Stimulated activated CD4-positive, alpha-beta T cell treated with anti-CD3 and anti-CD28 coated beads, Interleukin-1b, Interleukin-23, amount 100 ng/mL, for 24 hours (primary cell): Measurements from ENCODE around the gene SIX5.
"Not testable (repeated sequence)": the region's sequence is repeated elsewhere in the genome, so short reads cannot be mapped to it uniquely, and the experiment has no call there.

Experiments
- DNase-seq, 4 experiments: peaks; one replicate each; pipeline ENCODE4 v3.0.0-alpha.2; 2020; ENCODE audit warnings: low read depth in 4 of 4, low spot score in 1 of 4

Gene SIX5

DNA sequence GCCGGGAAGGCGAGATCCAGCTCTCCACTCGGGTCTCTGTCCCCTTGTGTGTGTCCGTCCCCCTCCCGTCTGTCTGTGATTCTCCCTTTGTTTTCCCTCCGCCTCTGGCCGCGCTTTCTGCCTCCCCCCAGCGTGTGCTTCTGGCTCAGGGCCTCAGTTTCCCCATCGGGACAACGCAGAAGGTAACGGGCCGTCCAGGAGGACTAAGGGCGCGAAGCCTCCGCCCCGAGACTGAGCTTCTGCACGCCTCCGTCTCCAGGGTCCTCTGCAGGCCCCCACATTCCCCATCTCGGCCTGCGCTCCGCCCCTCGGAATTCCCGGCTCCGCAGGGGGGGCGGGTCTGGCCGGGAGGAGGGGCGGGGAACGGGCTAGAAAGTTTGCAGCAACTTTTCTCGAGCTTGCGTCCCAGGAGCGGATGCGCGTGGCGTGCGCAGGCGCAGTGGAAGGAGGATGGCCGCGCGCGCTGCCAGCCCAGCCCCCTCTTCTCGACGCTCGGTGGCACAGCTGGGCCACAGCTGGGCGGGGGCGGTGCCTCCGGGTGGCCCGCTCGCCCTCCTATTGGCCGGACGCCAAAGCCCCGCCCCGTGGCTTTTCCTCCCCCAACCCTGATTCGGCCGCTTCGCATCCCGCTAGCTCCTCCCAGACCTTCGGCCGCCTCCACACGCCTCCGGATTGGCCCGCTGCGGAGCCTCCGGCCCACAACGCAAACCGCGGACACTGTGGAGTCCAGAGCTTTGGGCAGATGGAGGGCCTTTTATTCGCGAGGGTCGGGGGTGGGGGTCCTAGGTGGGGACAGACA, at the start of gene SIX5:
Gene SIX5 (minus strand): TSS at position 269 of the 799 bp plus-strand sequence. CDS start 408 bp downstream, outside the sequence.
- peak; percentile 82 to 96 (median 89) for DNase-seq

DNA sequence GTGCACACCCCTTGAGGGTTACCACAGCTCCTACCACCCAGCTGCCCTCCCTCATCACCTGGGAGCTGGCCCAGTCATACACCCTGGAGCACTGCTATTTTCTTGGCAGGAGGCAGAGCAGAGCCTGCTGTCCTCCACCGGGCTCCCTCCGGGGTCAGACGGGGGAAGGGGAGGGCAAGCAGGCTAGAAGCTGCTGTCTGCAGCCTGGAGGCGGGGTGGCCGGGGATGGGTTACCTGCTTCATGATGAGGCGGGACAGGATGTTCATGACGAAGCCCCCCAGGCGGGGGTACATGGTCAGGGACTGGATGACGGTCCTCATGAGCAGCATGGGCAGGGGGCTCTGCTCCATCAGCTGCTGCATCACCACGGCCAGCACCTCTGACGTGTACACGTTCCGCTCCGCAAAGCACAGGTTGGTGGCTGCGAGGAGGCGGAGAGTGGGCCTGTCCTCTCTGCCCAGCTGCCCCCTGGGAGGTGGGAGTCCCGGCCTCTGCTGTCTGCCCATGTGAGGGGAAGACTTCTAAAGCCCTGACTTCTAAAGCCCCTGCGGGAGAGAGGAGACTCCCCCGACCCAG, 48.8 kb upstream of the SIX5 start:
- DNase-seq, result no peak

DNA sequence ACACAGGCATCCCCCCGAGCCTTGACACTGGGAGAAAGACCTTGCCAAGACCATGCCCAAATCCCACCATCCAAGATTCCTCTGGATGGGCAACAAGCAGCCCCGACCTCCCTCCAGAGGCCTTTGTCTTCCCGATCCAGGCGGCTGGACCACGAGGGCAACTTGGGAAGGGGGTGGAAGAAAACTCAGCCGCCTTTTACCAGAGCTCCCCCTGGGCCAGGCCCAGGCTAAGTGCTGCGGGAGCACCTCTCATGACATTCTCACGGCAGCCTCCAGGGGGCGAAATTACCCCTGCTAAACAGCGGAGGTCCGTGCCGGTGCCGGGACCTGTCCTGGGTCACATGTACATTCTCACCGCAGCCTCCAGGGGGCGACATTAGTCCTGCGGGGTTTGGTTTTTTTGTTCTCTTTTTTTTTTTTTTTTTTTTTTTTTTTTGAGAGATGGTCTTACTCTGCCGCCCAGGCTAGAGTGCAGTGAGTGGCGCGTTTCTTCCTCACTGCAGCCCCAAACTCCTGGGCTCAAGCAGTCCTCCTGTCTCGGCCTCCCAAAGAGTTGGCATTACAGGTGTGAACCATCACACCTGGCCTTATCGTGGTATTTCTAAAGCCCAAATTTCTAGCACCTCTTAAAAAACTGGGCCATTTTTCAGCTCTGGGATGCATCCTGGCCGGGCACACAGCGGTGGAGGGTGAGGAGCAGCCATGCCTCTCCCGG, 48.1 kb upstream of the SIX5 start:
- peak; percentile 94 to 99 (median 97) for DNase-seq

DNA sequence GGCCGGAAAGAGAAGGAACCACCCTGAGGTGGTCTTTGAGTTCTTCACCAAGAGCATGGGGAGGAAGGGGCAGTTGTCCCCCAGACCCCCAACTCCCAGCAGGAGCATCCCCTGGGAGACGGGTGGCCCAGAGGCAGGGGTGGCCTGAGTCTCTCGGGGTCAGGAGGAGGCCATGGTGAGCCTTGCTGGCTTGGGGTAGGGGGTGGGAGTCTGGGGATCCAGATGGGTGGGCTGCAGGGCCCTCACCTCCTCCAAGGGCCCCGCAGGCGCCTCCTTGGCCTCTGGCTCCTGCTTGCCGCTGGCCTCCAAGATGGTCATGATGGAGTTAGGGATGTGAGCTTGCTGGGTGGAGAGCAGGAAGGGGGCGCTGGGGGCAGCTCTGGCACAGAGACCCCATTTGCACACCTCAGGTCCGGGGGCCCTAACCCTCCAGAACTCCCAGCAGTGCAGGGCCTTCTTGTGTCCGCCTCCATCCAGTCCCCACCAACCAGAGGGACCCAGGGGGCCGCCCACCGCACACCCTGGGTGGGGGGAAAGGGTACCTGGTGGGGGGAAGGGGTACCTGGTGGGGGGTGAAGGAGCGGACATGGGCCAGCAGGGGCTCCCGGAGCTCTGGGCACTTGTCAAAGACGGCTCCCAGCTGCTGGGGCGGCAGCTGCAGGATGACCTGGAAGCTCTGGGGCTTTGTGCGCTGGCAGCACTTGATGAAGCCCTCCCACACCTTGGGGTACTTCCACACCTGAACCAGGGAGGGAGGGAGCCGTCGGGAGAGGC, 47.4 kb upstream of the SIX5 start:
- no peak for DNase-seq

DNA sequence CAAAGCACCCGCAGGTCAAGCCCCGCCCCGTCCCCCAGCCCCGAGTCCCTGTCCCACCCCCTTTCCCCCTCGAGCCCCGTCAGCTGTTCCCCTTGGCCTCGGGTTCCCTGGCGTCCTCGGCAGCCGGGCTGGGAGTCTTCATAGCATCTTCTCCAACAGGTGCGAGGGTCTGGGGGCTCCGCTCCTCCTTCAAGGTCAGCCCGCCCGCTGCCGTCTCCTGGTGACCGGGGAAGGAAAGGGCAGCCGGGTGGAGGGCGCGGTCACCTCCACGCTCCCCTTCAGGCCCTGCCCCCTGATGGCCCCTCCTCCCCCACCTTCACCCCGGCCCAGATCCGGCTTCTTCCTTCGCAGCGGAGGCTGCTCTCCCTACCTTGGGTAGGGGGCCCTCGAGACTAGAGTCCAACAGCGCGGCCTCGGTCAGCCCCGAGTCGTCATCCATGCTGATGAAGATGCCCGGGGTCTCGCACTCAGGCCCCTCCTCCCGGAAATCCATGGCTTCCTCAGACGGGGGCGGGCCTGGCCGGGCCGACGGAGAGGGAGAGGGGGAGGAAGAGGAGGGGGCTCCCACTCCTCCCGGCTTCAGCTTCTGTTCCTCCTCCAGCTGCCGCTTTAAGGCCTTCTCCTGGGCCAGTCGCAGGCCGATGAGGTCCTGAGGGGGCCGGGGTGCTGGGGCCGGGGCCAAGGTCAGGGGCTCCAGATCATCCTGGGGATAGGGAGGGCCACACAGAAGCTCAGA, 46.6 kb upstream of the SIX5 start:
- DNase-seq, result no peak

DNA sequence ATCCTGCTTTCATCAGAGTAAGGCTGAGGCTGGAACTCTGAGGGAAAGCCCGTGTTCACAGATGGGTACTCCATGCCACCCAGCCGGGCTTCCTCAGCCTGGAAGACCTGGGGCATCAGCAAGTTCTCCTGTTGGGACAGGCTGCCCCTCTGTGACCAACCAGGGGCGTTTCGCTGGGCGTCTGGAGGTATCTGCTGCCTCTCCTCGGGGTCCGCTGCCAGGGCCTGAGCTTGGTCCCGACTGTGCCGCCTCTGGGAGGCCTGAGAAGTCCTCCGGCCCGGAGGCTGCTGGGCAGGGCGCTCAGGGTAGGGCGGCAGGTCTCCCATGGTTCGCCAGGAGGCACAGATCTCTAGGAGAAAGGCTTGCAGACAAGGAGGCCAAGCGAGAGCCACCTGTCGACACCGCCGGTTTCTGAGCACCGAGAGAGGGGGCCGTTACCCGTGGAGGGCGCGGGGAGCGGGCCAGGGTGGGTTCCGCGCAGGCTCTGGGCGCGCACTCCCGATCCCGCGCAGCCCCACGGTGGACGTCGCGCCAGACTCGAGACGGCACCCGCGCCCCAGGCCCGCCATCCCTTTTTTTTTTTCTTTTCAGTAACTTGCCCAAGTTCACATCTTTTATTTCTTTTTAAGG, 45.9 kb upstream of the SIX5 start, which contains the start of gene RSPH6A:
Gene RSPH6A (minus strand): TSS at position 458 of the 630 bp plus-strand sequence. CDS start 132 bp downstream, at position 326.
- no peak for DNase-seq

DNA sequence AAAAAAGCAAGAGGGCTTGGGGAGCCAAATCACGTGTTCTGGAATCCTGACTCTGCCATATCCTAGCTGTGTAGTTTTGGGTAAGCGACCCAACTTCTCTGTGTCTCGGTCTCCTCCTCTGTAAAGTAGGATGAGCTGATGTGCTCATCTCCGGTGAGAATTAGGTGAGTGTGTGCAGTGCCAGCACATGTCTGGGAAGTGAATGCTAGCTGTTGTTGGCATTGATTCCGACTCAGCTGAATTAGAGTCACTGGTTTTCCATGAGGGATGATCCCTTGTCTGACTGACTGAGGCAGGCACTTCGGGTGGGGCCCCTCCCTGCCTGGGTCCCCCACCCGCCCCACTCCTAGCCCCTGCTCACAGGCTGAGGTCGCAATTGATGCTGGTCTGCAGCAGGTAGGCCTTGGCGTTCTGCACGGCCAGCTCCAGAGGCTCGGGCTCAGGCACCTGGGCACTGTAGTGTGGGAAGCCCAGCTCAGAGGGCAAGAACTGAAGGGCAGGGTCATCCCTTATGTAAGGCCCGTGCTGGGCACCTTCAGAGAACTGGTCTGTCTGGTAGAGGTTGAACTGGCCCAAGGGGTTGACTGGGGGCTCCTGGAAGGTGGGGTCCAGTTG, 45.2 kb upstream of the SIX5 start:
- DNase-seq, result no peak

DNA sequence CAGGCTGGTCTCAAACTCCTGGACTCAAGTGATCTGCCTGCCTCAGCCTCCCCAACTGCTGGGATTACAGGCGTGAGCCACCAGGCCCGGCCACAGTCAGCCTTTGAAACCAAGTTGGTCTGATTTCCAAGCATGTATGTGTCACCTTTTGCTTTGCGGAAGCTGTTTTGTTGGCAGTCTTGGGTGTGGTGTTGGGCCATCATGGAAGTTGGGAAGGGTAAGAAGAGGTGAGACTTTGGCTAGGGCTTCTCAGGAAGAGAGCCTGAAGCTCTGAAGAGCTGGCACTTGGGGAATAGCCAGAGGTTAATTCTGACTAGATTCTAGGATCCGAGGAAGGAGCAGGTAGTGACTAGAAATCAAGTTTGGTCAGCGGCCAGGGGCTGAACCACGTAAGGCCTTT, 43.2 kb upstream of the SIX5 start:
- no peak for DNase-seq

DNA sequence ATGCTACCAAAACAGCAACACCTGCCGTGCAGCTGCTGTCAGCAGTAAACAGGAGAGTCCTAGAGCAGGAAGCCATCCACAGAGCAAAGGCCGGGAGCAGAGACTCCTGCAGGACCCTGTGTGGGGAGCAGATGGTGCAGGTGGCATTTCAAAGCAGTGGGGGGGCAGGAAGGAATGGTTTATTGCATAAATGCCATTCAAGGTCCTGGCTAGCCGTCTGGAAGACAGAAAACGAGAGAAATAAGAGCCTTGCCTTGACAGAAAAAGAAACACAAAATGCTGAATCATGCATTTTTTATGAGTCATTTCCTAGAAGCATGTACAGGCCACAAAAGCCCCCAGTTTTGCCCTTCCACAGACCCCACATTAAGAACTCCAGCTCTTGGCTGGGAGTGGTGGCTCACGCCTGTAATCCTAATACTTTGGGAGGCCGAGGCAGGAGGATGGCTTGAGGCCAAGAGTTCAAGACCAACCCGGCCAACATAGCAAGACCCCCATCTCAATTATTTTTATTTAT, 40.6 kb upstream of the SIX5 start:
- no peak for DNase-seq

DNA sequence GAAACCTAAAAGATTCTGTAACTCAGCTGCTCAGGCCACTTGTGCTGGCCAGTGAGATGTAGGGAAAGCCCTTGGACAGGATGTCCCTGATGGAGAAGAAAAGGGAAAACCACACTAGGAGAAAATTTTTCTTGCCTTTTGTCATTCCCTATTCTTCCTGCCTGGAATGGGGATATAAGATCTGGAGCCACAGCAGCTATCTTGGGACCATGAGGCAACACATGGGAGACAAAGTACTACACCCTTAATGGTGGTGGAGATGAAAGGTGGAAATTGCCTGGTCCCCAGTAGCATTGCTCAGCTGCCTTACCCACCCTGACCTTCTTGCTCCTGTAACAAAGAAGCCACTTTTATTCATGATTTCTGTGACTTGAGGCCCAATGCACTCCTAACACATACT, 36.7 kb upstream of the SIX5 start:
- no peak for DNase-seq

DNA sequence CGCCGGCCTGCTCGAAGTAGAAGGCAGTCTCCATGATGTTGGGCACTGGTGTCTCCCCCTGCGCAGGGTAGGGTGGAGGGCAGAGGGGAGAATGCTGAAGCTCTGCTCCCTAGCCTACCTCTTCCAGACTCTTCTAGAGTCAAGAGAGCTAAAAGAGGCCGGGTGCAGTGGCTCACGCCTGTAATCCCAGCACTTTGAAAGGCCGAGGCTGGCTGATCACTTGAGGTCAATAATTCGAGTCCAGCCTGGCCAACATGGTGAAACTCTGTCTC, 35.8 kb upstream of the SIX5 start:
- no peak for DNase-seq

DNA sequence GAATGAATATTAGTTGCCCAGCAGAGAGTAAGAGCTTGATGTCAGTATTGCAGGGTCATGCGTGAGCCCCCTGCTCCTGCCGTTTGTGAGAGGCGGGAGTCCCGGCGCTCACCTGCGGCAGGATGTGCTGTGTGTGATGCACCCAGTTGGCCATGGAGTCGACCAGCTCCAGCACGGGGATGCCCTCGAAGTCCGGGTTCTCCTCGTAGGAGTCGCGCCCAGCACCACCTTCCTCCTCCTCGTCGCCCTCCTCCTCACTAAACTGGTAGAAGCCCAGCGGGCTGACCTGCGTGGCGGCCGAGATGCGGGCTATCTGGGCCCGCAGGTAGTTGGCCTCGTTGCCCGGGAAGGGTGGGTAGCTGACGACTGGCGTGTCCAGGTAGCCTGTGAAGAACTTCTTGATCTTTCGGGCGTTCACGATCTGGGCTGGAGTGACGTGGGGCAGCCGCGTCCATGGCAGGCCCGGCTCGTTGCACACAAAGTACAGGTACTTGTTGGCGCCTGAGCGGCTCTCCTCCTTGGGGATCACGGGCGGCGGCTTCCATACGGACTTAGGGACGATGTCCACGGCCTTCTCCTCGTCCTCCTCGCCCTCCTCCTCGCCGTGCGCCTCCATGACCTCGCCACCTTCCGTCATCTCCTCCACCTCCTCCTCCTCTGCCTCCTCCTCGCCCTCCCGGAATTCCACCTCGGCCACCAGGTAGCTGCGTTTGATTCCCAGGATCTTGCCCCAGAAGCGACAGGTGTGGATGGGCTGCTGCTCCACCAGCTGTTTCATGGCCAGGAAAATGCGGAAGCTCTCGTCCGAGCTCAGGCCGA, 35.3 kb upstream of the SIX5 start:
- DNase-seq, result no peak

DNA sequence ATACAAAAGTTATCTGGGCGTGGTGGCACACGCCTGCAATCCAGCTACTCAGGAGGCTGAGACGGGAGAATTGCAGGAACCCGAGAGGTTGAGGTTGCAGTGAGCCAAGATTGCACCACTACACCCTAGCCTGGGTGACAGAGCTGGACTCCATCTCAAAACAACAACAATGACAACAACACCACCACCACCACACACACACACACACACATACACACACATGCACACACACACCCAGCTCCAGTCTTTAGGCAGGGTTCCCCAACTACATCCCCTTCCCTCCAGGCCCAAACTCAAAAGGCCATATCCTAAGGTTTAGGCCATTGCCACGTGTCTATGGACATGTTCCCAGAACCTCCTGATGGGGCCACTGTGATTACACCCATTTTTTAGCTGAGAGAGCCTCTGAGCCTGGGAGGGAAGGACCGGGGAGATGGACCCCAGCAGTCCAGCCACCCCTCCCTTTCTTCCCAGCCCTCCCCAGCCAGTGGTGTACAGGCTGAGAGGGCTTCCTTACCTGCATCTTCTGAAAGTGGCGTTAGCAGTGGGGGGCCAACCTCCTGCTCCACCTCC, 32.6 kb upstream of the SIX5 start:
- DNase-seq, result no peak

DNA sequence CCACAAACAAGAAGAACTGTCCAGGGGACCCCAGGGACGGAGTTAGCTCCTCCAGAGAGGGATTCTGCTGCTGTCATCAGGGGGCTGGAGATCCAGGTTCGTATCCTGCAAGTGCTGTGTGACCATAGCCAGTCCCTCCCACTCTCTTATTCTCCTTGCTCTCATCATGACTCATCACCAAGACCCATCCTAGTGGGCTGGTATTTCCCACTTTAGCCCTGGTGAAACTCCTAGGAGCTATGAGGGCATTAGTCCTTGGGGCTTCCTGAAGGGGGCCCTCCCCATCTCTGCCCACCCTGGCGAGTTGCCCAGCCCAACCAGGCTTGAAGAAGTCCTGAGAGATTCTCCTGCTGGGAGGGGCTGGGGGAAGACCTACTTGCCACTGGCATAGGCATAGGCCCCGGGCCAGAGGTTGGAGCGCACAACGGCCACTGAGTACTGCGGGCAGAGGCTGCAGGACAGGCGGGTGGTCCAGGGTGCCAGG, 31.1 kb upstream of the SIX5 start:
- no peak for DNase-seq

DNA sequence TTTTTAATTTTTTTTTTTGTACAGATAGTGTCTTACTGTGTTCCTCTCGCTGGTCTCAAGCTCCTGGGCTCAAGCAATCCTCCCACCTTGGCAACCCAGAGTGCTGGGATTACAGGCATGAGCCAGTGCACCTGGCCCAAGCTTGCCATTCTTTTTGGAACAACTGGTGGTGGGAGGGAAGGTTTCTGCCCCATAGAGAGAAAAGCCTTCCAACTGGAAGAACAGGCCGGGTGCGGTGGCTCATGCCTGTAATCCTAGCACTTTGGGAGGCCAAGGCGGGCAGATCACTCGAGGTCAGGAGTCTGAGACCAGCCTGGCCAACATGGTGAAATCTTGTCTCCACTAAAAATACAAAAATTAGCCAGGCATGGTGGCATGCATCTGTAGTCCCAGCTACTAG, 30.5 kb upstream of the SIX5 start:
- not testable (repeated sequence) for DNase-seq

DNA sequence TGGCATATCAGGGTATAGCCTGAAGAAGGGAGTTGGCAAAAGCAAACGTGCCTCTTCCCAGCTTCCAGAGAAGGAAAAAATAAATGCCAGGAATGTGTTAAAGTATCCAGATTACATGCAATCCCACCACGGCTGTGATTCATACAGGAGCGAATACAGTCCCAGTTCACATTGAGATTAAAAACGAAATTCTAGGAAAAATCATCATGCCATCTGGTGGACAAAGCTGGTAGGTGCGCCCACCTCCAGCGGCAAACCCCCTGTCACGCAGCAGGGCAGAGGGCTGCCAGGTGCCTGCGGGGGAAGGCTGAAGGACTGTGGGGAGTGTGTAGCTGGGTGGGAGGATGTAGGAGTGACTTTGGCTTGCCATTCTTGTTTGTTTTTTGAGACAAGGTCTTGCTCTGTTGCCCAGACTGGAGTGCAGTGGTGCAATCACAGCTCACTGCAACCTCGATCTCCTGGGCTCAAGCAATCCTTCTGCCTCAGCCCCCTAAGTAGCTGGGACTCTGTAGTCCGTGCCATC, 30.0 kb upstream of the SIX5 start:
- DNase-seq, result peak in 2 of 4 experiments; percentile 31 to 39

DNA sequence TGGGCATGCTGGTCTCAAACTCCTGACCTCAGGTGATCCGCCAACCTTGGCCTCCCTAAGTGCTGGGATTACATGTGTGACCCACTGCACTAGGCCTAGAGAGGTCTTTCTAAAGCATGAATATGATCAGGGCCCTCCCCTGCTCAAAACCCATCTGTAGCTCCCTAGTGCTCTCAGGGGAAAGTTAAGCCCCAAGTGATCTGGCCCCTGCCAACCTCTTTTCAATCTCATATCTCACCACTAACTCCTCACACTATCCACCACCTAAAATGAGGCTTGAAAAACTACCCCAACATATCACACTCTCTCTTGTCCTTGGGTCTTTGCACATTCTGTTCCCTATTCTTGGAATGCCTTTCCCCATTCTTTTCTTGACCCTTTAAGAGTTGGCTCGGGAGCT, 25.6 kb upstream of the SIX5 start:
- no peak for DNase-seq

DNA sequence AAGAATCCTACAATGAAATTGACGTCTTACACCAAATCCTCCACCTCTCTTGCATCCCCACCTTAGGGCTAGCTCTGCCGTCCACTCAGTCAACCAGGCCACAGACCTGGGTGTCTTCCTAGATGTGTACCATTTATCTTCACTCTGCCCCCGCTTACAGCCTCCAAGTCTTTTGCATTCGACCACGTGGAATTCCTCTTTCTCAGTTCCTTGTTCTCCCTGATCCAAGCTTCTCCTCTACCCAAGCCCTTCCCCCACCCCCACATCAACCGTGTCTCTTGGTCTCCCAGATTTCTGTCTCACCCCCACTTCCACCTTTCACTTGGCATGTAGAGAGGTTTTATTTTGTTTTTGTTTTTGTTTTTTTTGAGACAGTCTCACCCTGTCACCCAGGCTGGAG, 24.8 kb upstream of the SIX5 start:
- no peak for DNase-seq
